H9 (cell line): ENCODE results near the gene VSIR. TPM values are rescaled to one million over a fixed set of nuclear protein-coding genes. Genes with fewer than 3 reads are reported as not detected.

ENCODE experiments used
- DNase-seq: peaks from one replicate; pipeline ENCODE4 v3.0.0-alpha.2; 2017
- H2AFZ ChIP-seq: one replicate; pipeline ENCODE4 v1.6.1; 2013; ENCODE audit warnings: mild to moderate bottlenecking, low read length, control low read depth, moderate library complexity
- H2AK5ac ChIP-seq: 2 replicates; pipeline ENCODE4 v1.6.1; 2013; ENCODE audit warnings: low read length, control low read depth, mixed read lengths; ENCODE audit not compliant: insufficient read length
- H2BK120ac ChIP-seq: one replicate; pipeline ENCODE4 v1.6.1; 2013; ENCODE audit warnings: low read depth, mild to moderate bottlenecking, low read length, control low read depth, inconsistent platforms; ENCODE audit not compliant: poor library complexity, severe bottlenecking
- H2BK12ac ChIP-seq: 2 replicates; pipeline ENCODE4 v1.6.1; 2013; ENCODE audit warnings: low read length, control low read depth, mixed read lengths, low read depth; ENCODE audit not compliant: insufficient read length
- H2BK15ac ChIP-seq: 2 replicates; pipeline ENCODE4 v1.6.1; 2013; ENCODE audit warnings: low read depth, low read length, control low read depth
- H2BK20ac ChIP-seq: one replicate; pipeline ENCODE4 v1.6.1; 2013; ENCODE audit warnings: low read depth, mild to moderate bottlenecking, low read length, control low read depth, inconsistent platforms; ENCODE audit not compliant: poor library complexity, severe bottlenecking
- H2BK5ac ChIP-seq: 2 replicates; pipeline ENCODE4 v1.6.1; 2013; ENCODE audit warnings: low read length, control low read depth, mixed read lengths; ENCODE audit not compliant: insufficient read length
- H3K14ac ChIP-seq: 2 replicates; pipeline ENCODE4 v1.6.1; 2013; ENCODE audit warnings: low read length, control low read depth; ENCODE audit not compliant: insufficient read depth
- H3K18ac ChIP-seq: 2 replicates; pipeline ENCODE4 v1.6.1; 2013; ENCODE audit warnings: low read depth, mild to moderate bottlenecking, mixed read lengths, low read length, control low read depth; ENCODE audit not compliant: insufficient read length
- H3K23ac ChIP-seq: 2 replicates; pipeline ENCODE4 v1.6.1; 2013; ENCODE audit warnings: low read length, control low read depth, mixed read lengths, low read depth; ENCODE audit not compliant: insufficient read length
- H3K23me2 ChIP-seq: 2 replicates; pipeline ENCODE4 v1.6.1; 2013; ENCODE audit warnings: low read depth, mild to moderate bottlenecking, mixed read lengths, low read length, control low read depth; ENCODE audit not compliant: insufficient read length, poor library complexity, severe bottlenecking
- H3K27ac ChIP-seq: 2 replicates; pipeline ENCODE4 v1.5.1; 2013; ENCODE audit warnings: low read length, control low read depth, mixed read lengths, low read depth; ENCODE audit not compliant: insufficient read length
- H3K27me3 ChIP-seq: 2 replicates; pipeline ENCODE4 v1.6.1; 2013; ENCODE audit warnings: low read length, control low read depth, inconsistent platforms; ENCODE audit not compliant: insufficient read depth
- H3K4ac ChIP-seq: 2 replicates; pipeline ENCODE4 v1.6.1; 2013; ENCODE audit warnings: low read depth, mild to moderate bottlenecking, control low read depth, inconsistent platforms, low read length, moderate library complexity
- H3K4me1 ChIP-seq: 2 replicates; pipeline ENCODE4 v1.6.1; 2013; ENCODE audit warnings: low read length, control low read depth, inconsistent platforms; ENCODE audit not compliant: insufficient read depth
- H3K4me2 ChIP-seq: 2 replicates; pipeline ENCODE4 v1.6.1; 2013; ENCODE audit warnings: low read length, control low read depth, mixed read lengths; ENCODE audit not compliant: insufficient read length, insufficient read depth
- H3K56ac ChIP-seq: 2 replicates; pipeline ENCODE4 v1.6.1; 2013; ENCODE audit warnings: low read depth, mild to moderate bottlenecking, mixed read lengths, low read length, control low read depth; ENCODE audit not compliant: insufficient read length
- H3K79me1 ChIP-seq: 2 replicates; pipeline ENCODE4 v1.6.1; 2013; ENCODE audit warnings: low read depth, mild to moderate bottlenecking, moderate library complexity, low read length, control low read depth, inconsistent platforms; ENCODE audit not compliant: insufficient read depth, poor library complexity, severe bottlenecking
- H3K79me2 ChIP-seq: 2 replicates; pipeline ENCODE4 v1.6.1; 2013; ENCODE audit warnings: low read length, control low read depth, inconsistent platforms; ENCODE audit not compliant: insufficient read depth
- H3K9ac ChIP-seq: 2 replicates; pipeline ENCODE4 v1.6.1; 2013; ENCODE audit warnings: low read length, control low read depth, mixed read lengths; ENCODE audit not compliant: insufficient read length; ENCODE audit errors: extremely low read depth
- H3K9me3 ChIP-seq: one replicate; pipeline ENCODE4 v1.6.1; 2013; ENCODE audit warnings: low read depth, low read length, inconsistent platforms; ENCODE audit not compliant: control insufficient read depth
- H3T11ph ChIP-seq: one replicate; pipeline ENCODE4 v1.6.1; 2013; ENCODE audit warnings: mild to moderate bottlenecking, low read length, control low read depth, inconsistent platforms
- H4K20me1 ChIP-seq: one replicate; pipeline ENCODE4 v1.6.1; 2013; ENCODE audit not compliant: control insufficient read depth, insufficient read length, insufficient read depth
- H4K5ac ChIP-seq: 2 replicates; pipeline ENCODE4 v1.6.1; 2013; ENCODE audit warnings: low read depth, mild to moderate bottlenecking, mixed read lengths, low read length, control low read depth; ENCODE audit not compliant: insufficient read length
- H4K8ac ChIP-seq: replicated peaks from 2 replicates; pipeline ENCODE4 v1.6.1; 2013; ENCODE audit warnings: low read length, control low read depth, mixed read lengths, low read depth; ENCODE audit not compliant: insufficient read length
- H4K91ac ChIP-seq: 2 replicates; pipeline ENCODE4 v1.6.1; 2013; ENCODE audit warnings: low read depth, mild to moderate bottlenecking, moderate library complexity, mixed read lengths, low read length, control low read depth; ENCODE audit not compliant: insufficient read length
- H3K27ac Mint-ChIP-seq, 3 experiments: 2 replicates in 2 of 3; 3 replicates in 1 of 3; pipeline ENCODE4 v1.8.0; 2020 to 2021; ENCODE audit warnings: mixed read lengths in 3 of 3, mild to moderate bottlenecking in 1 of 3, moderate library complexity in 1 of 3
- H3K27me3 Mint-ChIP-seq: 2 replicates; pipeline ENCODE4 v1.8.0; 2021; ENCODE audit warnings: low read depth, mild to moderate bottlenecking, moderate library complexity, mixed read lengths
- H3K36me3 Mint-ChIP-seq, 3 experiments: 2 replicates in 2 of 3; 3 replicates in 1 of 3; pipeline ENCODE4 v1.8.0; 2020 to 2021; ENCODE audit warnings: low read depth in 3 of 3, mixed read lengths in 3 of 3; ENCODE audit not compliant: insufficient read depth in 1 of 3
- H3K4me1 Mint-ChIP-seq, 2 experiments: 2 replicates each; pipeline ENCODE4 v1.8.0; 2020; ENCODE audit warnings: mixed read lengths in 2 of 2
- H3K4me3 Mint-ChIP-seq, 2 experiments: 2 replicates in 1 of 2; 3 replicates in 1 of 2; pipeline ENCODE4 v1.8.0; 2020 to 2021; ENCODE audit warnings: mild to moderate bottlenecking in 2 of 2, mixed read lengths in 2 of 2, moderate library complexity in 1 of 2
- H3K9me3 Mint-ChIP-seq, 2 experiments: 2 replicates in 1 of 2; 3 replicates in 1 of 2; pipeline ENCODE4 v1.8.0; 2020; ENCODE audit warnings: mild to moderate bottlenecking in 2 of 2, mixed read lengths in 2 of 2, moderate library complexity in 1 of 2
- WGBS: extraction: QIAGEN DNeasy Blood & Tissue Kit; methylation state at CpG from one replicate; pipeline ENCODE4 v1.1.7; 2013; ENCODE audit warnings: missing lambda C conversion rate, low lambda C conversion rate, mixed read lengths; ENCODE audit not compliant: insufficient read length; ENCODE audit errors: extremely low coverage; 5-methylcytosine and 5-hydroxymethylcytosine counted together
- total RNA-seq: library from RNA; stranded (reverse); gene quantifications from 2 replicates; pipeline ENCODE4 v1.2.1, GENCODE V29; 2021
- TF ChIP-seq, protein P1 (sequence below): fragments of 200-600 bp; sonication (generic); conservative IDR thresholded peaks from 3 replicates; pipeline ENCODE4 v1.8.0; 2021; ENCODE audit warnings: antibody characterized with exemption, mild to moderate bottlenecking

The VSIR gene
- total RNA-seq, 1 experiment from 2014 or later: 0.11 TPM

DNA sequence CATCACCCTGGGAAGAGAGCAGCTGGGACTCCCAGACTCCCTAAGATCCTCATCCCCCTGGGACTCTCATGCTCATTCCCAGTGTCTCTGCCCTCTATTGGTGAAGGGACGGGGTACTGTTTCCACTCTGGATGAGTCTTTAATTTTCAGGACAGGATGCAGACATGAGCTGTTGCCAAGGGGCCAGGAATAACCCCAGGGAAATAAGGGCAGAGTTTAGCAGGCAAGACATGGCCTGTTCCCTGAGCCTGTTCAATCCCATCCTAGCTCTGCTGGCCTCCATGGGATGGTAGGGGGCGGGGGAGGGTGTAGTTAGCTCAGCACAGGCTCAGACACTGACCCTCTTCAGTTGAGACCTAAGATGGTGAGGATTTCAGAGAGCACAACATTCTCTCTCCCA is 67.7 kb downstream of the VSIR start:
- Histone ChIP-seq H2AK5ac (no peak overlapping the region), H3K23me2 (no peaks in the 10 kb centered on the region), H3K14ac (no peak overlapping the region), H2BK12ac (no peak overlapping the region), H3K27ac (no peak overlapping the region), H3K79me2 (no peaks in the 10 kb centered on the region), H2BK20ac (no peak overlapping the region), H3K27me3 (no peaks in the 10 kb centered on the region), H2BK5ac (no peak overlapping the region), H4K20me1 (no peaks in the 10 kb centered on the region), H2BK15ac (no peak overlapping the region), H2AFZ (no peak overlapping the region), H3K4ac (no peak overlapping the region), H4K8ac (no peak overlapping the region), H3K4me1 (no peaks in the 10 kb centered on the region), H3K79me1 (no peaks in the 10 kb centered on the region), H4K91ac (no peak overlapping the region), H3K23ac (no peak overlapping the region), H2BK120ac (no peak overlapping the region), H4K5ac (no peak overlapping the region), H3K18ac (no peak overlapping the region), H3T11ph (no peak overlapping the region), H3K56ac (no peak overlapping the region), H3K9me3 (no peaks in the 10 kb centered on the region), H3K9ac (no peak overlapping the region), H3K4me2 (no peak overlapping the region)
- TF ChIP-seq, protein P1, sequence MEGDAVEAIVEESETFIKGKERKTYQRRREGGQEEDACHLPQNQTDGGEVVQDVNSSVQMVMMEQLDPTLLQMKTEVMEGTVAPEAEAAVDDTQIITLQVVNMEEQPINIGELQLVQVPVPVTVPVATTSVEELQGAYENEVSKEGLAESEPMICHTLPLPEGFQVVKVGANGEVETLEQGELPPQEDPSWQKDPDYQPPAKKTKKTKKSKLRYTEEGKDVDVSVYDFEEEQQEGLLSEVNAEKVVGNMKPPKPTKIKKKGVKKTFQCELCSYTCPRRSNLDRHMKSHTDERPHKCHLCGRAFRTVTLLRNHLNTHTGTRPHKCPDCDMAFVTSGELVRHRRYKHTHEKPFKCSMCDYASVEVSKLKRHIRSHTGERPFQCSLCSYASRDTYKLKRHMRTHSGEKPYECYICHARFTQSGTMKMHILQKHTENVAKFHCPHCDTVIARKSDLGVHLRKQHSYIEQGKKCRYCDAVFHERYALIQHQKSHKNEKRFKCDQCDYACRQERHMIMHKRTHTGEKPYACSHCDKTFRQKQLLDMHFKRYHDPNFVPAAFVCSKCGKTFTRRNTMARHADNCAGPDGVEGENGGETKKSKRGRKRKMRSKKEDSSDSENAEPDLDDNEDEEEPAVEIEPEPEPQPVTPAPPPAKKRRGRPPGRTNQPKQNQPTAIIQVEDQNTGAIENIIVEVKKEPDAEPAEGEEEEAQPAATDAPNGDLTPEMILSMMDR: no peak
- Mint-ChIP-seq H3K27me3 (peaks cover 14% of the 10 kb centered on the region), H3K27ac (no peak overlapping the region), H3K4me1 (peaks cover 8 to 15% of the 10 kb centered on the region in 2 experiments), H3K4me3 (no peak overlapping the region), H3K36me3 (no peaks in the 10 kb centered on the region), H3K9me3 (no peaks in the 10 kb centered on the region)
- DNase-seq: no peak
- WGBS: no CpG with 5 or more reads among the region's 2 CpGs
